Fibroblast of lung (primary cell): Measurements from ENCODE around the gene SLC25A41.

ENCODE experiments used
- CTCF ChIP-seq, 2 donors: IDR thresholded peaks in 1 of 2; conservative IDR thresholded peaks in 1 of 2; 1 replicate in 1 of 2; 2 replicates in 1 of 2; pipeline ENCODE4 v1.5.1; 2011 to 2012; ENCODE audit warnings: low read length in 2 of 2, control low read depth in 1 of 2, inconsistent platforms in 1 of 2, low read depth in 1 of 2, mild to moderate bottlenecking in 1 of 2
- EZH2 ChIP-seq: IDR thresholded peaks from 2 replicates; pipeline ENCODE4 v1.5.1; 2012; ENCODE audit warnings: low read length, control low read depth, mild to moderate bottlenecking; ENCODE audit errors: missing control alignments

- TF ChIP-seq CTCF (conservative IDR thresholded peaks at IDR 0.05 in 1 of 2, IDR thresholded peaks at IDR 0.05 in 1 of 2; ENCODE audit: low read depth in 1 of 2, low read length in 2 of 2) (no peak), EZH2 (no peak)
These were observed 47.4 kb upstream of the SLC25A41 start for GRCh38 chr19:6480848-6481415.
